Measurements from ENCODE around the gene URM1. TPM values are rescaled to one million over a fixed set of nuclear protein-coding genes. Genes with fewer than 3 reads are reported as not detected.
"Not testable (repeated sequence)": the region's sequence is repeated elsewhere in the genome, so short reads cannot be mapped to it uniquely, and the experiment has no call there.

URM1 gene
- total and polyA plus RNA-seq, 7 experiments from 2014 or later: 32.3 to 72.4 (median 49.0) TPM

DNA sequence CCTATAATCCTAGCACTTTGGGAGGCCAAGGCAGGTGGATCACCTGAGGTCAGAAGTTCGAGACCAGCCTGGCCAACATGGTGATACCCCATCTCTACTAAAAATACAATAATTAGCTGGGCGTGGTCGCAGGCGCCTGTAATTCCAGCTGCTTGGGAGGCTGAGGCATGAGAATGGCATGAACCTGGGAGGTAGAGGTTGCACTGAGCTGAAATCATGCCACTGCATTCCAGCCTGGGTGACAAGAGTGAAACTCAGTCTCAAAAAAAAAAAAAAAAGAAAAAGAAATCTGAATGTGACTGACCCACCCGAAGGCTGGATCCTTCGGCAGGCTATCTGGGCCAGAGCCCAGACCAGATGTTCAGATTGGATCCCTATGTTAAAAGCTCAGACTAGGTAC is 52.2 kb downstream of the URM1 start:
- POLR2A ChIA-PET, H3K9me3 Mint-ChIP-seq, ATAC-seq: not testable (repeated sequence)

DNA sequence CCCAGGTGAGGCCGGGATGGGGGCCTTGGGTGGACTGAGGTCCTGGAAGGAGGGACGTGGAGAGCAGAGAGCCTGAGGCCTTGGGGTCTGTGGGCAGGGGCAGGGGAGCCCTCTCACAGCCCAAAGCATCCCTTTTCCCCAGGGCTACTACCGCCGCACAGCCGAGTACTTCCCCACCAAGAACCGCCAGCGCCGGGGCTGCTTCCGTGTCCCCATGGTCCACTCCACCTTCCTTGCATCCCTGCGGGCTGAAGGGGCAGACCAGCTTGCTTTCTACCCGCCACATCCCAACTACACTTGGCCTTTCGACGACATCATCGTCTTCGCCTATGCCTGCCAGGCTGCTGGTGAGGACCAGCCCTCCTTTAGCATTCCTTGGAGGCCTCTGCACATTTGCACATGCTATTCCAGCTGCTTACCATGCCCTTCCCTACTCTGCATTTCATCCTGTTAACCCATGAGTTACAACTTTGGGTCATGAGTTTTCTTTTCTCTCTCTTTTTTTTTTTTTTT is 53.1 kb downstream of the URM1 start:
- intact Hi-C loops (cut with micrococcal nuclease): no loop called here
- H3K27ac ChIP-seq (ENCODE audit: low read depth, low read length): no peak overlapping the region
- Mint-ChIP-seq H3K36me3 (no peaks in the 10 kb centered on the region), H3K4me3 (peak overlapping the region in 1 of 10 donors; percentile 42), H3K27me3 (peaks cover 0 to 21% (median 0%) of the 10 kb centered on the region in 5 donors), H3K9me3 (peaks cover 0 to 2% (median 0%) of the 10 kb centered on the region in 11 donors), H3K27ac (no peak overlapping the region), H3K4me1 (peaks cover 1 to 7% (median 7%) of the 10 kb centered on the region in 7 donors)
- H3K27me3 ChIP-seq (ENCODE audit: control insufficient read depth in 2 of 2, insufficient read depth in 2 of 2, low read length in 2 of 2): peaks cover 1 to 2% of the 10 kb centered on the region in 2 donors
- CTCF ChIA-PET: interaction anchor here (0.7 kb wide), 1 partner anchor 568 kb away, joined by 3 read pairs; no protein-coding TSS in a partner anchor
- no peak overlapping the region for H3K4me3 ChIP-seq (ENCODE audit: low read length)
- ATAC-seq (no peak), DNase-seq (no peak)
- H3K9me3 ChIP-seq (ENCODE audit: control insufficient read depth in 2 of 3, low read length in 3 of 3): no peaks in the 10 kb centered on the region
- POLR2A ChIA-PET: no interaction called here
- no peaks in the 10 kb centered on the region for H3K36me3 ChIP-seq (ENCODE audit: control insufficient read depth in 2 of 3, insufficient read depth in 3 of 3, low read length in 3 of 3)
- peaks cover 3 to 4% of the 10 kb centered on the region in 2 donors for H3K4me1 ChIP-seq (ENCODE audit: control insufficient read depth in 2 of 2, insufficient read depth in 2 of 2, low read length in 2 of 2)

More for the DNA sequence above, 52.2 kb downstream of the URM1 start:
- H3K36me3 Mint-ChIP-seq; H3K9me3 ChIP-seq (ENCODE audit: control insufficient read depth in 2 of 3, low read length in 3 of 3); H3K4me1 ChIP-seq (ENCODE audit: control insufficient read depth in 2 of 2, insufficient read depth in 2 of 2, low read length in 2 of 2); CTCF ChIA-PET; H3K4me3 ChIP-seq (ENCODE audit: low read length); intact Hi-C loops (cut with micrococcal nuclease); H3K27me3 ChIP-seq (ENCODE audit: control insufficient read depth in 2 of 2, insufficient read depth in 2 of 2, low read length in 2 of 2); H3K36me3 ChIP-seq (ENCODE audit: control insufficient read depth in 2 of 3, insufficient read depth in 3 of 3, low read length in 3 of 3); H3K4me3 Mint-ChIP-seq; DNase-seq; H3K27ac Mint-ChIP-seq; H3K27ac ChIP-seq (ENCODE audit: low read depth, low read length): not testable (repeated sequence)
- Mint-ChIP-seq H3K4me1 (peaks cover 5 to 13% (median 11%) of the 10 kb centered on the region in 7 donors), H3K27me3 (peaks cover 0 to 28% (median 5%) of the 10 kb centered on the region in 5 donors)

GRCh38 chr9:128428644-128429512 is 57.7 kb downstream of the URM1 start:
- ChIA-PET CTCF (no interaction called here), POLR2A (no interaction called here)
- Histone ChIP-seq H3K36me3 (ENCODE audit: control insufficient read depth in 2 of 3, insufficient read depth in 3 of 3, low read length in 3 of 3) (no peaks in the 10 kb centered on the region), H3K27me3 (ENCODE audit: control insufficient read depth in 2 of 2, insufficient read depth in 2 of 2, low read length in 2 of 2) (no peaks in the 10 kb centered on the region), H3K27ac (ENCODE audit: low read depth, low read length) (no peak overlapping the region), H3K4me1 (ENCODE audit: control insufficient read depth in 2 of 2, insufficient read depth in 2 of 2, low read length in 2 of 2) (no peaks in the 10 kb centered on the region), H3K9me3 (ENCODE audit: control insufficient read depth in 2 of 3, low read length in 3 of 3) (no peaks in the 10 kb centered on the region), H3K4me3 (ENCODE audit: low read length) (no peak overlapping the region)
- H3K9me3 Mint-ChIP-seq: peaks cover 0 to 2% (median 0%) of the 10 kb centered on the region in 11 donors
- no peaks in the 10 kb centered on the region for H3K36me3 Mint-ChIP-seq
- intact Hi-C loops (cut with micrococcal nuclease): no loop called here
- H3K4me3 Mint-ChIP-seq: no peak overlapping the region
- H3K27me3 Mint-ChIP-seq: no peaks in the 10 kb centered on the region
- DNase-seq: no peak
- no peaks in the 10 kb centered on the region for H3K4me1 Mint-ChIP-seq
- H3K27ac Mint-ChIP-seq: no peak overlapping the region
- no peak for ATAC-seq

- no peak overlapping the region for H3K27ac ChIP-seq (ENCODE audit: low read depth, low read length)
- Mint-ChIP-seq H3K4me1 (no peaks in the 10 kb centered on the region), H3K27me3 (no peaks in the 10 kb centered on the region), H3K9me3 (peaks cover 0 to 2% (median 0%) of the 10 kb centered on the region in 11 donors), H3K4me3 (no peak overlapping the region), H3K27ac (no peak overlapping the region), H3K36me3 (no peaks in the 10 kb centered on the region)
- no peaks in the 10 kb centered on the region for H3K36me3 ChIP-seq (ENCODE audit: control insufficient read depth in 2 of 3, insufficient read depth in 3 of 3, low read length in 3 of 3)
- POLR2A ChIA-PET: no interaction called here
- H3K4me1 ChIP-seq (ENCODE audit: control insufficient read depth in 2 of 2, insufficient read depth in 2 of 2, low read length in 2 of 2): no peaks in the 10 kb centered on the region
- CTCF ChIA-PET: no interaction called here
- no peak for ATAC-seq
- no peaks in the 10 kb centered on the region for H3K27me3 ChIP-seq (ENCODE audit: control insufficient read depth in 2 of 2, insufficient read depth in 2 of 2, low read length in 2 of 2)
- no peak for DNase-seq
- no peaks in the 10 kb centered on the region for H3K9me3 ChIP-seq (ENCODE audit: control insufficient read depth in 2 of 3, low read length in 3 of 3)
- intact Hi-C loops (cut with micrococcal nuclease): no loop called here
- H3K4me3 ChIP-seq (ENCODE audit: low read length): no peak overlapping the region
These were observed 58.4 kb downstream of the URM1 start for GRCh38 chr9:128429513-128430086.

- no peaks in the 10 kb centered on the region for H3K27me3 ChIP-seq (ENCODE audit: control insufficient read depth in 2 of 2, insufficient read depth in 2 of 2, low read length in 2 of 2)
- H3K4me1 Mint-ChIP-seq: no peaks in the 10 kb centered on the region
- H3K27me3 Mint-ChIP-seq: no peaks in the 10 kb centered on the region
- H3K4me1 ChIP-seq (ENCODE audit: control insufficient read depth in 2 of 2, insufficient read depth in 2 of 2, low read length in 2 of 2): no peaks in the 10 kb centered on the region
- POLR2A ChIA-PET: no interaction called here
- intact Hi-C loops (cut with micrococcal nuclease): no loop called here
- no peaks in the 10 kb centered on the region for H3K9me3 Mint-ChIP-seq
- H3K27ac ChIP-seq (ENCODE audit: low read depth, low read length): no peak overlapping the region
- ATAC-seq (no peak), DNase-seq (no peak)
- CTCF ChIA-PET: no interaction called here
- no peak overlapping the region for H3K27ac Mint-ChIP-seq
- H3K36me3 ChIP-seq (ENCODE audit: control insufficient read depth in 2 of 3, insufficient read depth in 3 of 3, low read length in 3 of 3): no peaks in the 10 kb centered on the region
- H3K4me3 Mint-ChIP-seq: no peak overlapping the region
- no peaks in the 10 kb centered on the region for H3K9me3 ChIP-seq (ENCODE audit: control insufficient read depth in 2 of 3, low read length in 3 of 3)
- H3K36me3 Mint-ChIP-seq: no peaks in the 10 kb centered on the region
- H3K4me3 ChIP-seq (ENCODE audit: low read length): no peak overlapping the region
These were observed 60.0 kb downstream of the URM1 start for GRCh38 chr9:128431207-128431606.

GRCh38 chr9:128434340-128434739 is 63.2 kb downstream of the URM1 start:
- H3K9me3 ChIP-seq (ENCODE audit: control insufficient read depth in 2 of 3, low read length in 3 of 3): no peaks in the 10 kb centered on the region
- no peaks in the 10 kb centered on the region for H3K36me3 ChIP-seq (ENCODE audit: control insufficient read depth in 2 of 3, insufficient read depth in 3 of 3, low read length in 3 of 3)
- Mint-ChIP-seq H3K27me3 (no peaks in the 10 kb centered on the region), H3K4me1 (peaks cover 0 to 6% (median 3%) of the 10 kb centered on the region in 7 donors), H3K36me3 (no peaks in the 10 kb centered on the region), H3K9me3 (no peaks in the 10 kb centered on the region), H3K27ac (no peak overlapping the region), H3K4me3 (no peak overlapping the region)
- H3K27me3 ChIP-seq (ENCODE audit: control insufficient read depth in 2 of 2, insufficient read depth in 2 of 2, low read length in 2 of 2): no peaks in the 10 kb centered on the region
- POLR2A ChIA-PET: no interaction called here
- CTCF ChIA-PET: no interaction called here
- intact Hi-C loops (cut with micrococcal nuclease): no loop called here
- DNase-seq: no peak
- H3K4me1 ChIP-seq (ENCODE audit: control insufficient read depth in 2 of 2, insufficient read depth in 2 of 2, low read length in 2 of 2): no peaks in the 10 kb centered on the region
- H3K27ac ChIP-seq (ENCODE audit: low read depth, low read length): no peak overlapping the region
- no peak overlapping the region for H3K4me3 ChIP-seq (ENCODE audit: low read length)
- no peak for ATAC-seq

Data from naive thymus-derived CD4-positive, alpha-beta T cell (primary cell).